Stimulated activated CD8-positive, alpha-beta memory T cell treated with anti-CD3 and anti-CD28 coated beads, Interleukin-4, amount 100 ng/mL, for 4 hours (primary cell): Measurements from ENCODE around the gene TRERF1.
"Not testable (repeated sequence)": the region's sequence is repeated elsewhere in the genome, so short reads cannot be mapped to it uniquely, and the experiment has no call there.

Source experiments
- DNase-seq, 2 donors: peaks; one replicate each; pipeline ENCODE4 v3.0.0-alpha.2; 2020; ENCODE audit warnings: low read depth in 2 of 2, low spot score in 1 of 2

TRERF1 gene, protein sequence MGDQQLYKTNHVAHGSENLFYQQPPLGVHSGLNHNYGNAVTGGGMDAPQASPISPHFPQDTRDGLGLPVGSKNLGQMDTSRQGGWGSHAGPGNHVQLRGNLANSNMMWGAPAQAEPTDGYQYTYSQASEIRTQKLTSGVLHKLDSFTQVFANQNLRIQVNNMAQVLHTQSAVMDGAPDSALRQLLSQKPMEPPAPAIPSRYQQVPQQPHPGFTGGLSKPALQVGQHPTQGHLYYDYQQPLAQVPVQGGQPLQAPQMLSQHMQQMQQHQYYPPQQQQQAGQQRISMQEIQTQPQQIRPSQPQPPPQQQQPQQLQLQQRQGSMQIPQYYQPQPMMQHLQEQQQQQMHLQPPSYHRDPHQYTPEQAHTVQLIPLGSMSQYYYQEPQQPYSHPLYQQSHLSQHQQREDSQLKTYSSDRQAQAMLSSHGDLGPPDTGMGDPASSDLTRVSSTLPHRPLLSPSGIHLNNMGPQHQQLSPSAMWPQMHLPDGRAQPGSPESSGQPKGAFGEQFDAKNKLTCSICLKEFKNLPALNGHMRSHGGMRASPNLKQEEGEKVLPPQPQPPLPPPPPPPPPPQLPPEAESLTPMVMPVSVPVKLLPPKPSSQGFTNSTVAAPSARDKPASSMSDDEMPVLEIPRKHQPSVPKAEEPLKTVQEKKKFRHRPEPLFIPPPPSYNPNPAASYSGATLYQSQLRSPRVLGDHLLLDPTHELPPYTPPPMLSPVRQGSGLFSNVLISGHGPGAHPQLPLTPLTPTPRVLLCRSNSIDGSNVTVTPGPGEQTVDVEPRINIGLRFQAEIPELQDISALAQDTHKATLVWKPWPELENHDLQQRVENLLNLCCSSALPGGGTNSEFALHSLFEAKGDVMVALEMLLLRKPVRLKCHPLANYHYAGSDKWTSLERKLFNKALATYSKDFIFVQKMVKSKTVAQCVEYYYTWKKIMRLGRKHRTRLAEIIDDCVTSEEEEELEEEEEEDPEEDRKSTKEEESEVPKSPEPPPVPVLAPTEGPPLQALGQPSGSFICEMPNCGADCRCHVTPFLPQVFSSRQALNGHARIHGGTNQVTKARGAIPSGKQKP (N-terminal part only)

DNA sequence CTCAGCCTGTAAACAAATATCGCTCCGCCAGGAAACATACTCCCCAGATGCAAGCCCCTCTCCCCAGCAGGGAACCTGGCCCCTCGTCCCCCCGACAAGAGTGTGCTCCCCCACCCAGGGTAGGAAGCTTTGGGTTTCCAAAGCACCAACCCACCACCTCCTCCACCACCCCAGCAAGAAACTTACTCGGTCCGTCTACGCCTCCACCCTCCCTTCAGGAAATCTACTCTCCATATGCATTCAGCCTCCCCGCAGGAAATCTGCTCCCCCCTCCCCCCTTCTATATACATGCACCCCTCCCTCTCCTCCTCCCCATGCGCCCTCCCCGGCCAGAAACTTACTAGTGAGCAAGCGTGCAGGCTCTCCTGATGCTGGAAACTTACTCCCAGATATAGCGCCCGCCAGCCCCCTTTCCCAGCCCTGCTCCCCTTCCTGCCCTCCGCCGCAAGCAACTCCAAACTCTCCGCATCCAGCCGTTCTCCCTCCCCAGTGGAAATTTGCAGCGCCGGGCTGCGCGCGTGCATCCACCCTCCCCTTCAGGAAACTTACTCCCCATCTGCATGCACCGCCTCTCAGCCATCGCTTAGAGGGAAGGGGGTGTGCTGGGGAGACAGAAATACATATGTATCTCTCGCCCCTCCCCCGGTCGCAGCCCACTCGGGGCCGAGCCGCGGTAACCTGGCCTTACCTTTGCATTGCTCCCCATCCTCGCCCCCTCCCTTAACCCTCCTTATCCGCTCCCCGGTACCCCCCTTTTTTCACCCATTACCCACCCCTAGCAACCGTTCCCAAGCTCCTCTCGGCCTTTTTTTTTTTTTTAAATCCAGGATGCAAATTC, at the start of gene TRERF1:
Gene TRERF1 (minus strand): TSS at position 594 of the 838 bp plus-strand sequence. CDS start 182,336 bp downstream, outside the sequence.
- DNase-seq = no peak

DNA sequence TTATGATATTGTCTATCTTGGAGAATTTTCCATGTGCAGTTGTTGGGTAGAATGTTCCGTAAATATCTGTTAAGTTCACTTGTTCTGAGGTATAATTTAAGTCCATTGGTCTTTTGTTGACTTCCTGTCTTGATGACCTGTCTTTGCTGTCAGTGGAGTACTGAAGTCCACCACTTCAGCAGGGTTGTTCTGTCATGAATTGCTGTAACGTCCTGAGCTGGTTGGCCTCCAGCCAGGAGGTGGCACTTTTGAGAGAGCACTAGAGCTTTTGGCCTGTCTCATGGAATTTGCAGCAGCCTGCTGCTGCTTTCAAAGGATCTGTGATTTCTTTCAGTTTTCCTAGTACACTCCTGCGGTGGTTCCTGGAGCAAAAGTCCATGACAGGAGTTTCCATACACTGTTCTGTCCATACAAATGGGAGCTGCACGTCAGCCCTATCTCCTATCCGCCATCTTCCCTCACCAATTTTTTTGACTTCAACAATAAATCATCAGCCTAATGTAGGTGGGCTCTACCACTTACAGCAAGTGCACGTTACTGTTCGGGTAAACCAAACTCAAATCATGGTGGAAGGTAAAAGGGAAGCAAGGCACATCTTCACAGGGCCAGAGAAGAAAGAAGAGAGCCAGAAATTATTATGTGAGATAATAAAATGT, 46.9 kb upstream of the TRERF1 start:
- DNase-seq = no peak

DNA sequence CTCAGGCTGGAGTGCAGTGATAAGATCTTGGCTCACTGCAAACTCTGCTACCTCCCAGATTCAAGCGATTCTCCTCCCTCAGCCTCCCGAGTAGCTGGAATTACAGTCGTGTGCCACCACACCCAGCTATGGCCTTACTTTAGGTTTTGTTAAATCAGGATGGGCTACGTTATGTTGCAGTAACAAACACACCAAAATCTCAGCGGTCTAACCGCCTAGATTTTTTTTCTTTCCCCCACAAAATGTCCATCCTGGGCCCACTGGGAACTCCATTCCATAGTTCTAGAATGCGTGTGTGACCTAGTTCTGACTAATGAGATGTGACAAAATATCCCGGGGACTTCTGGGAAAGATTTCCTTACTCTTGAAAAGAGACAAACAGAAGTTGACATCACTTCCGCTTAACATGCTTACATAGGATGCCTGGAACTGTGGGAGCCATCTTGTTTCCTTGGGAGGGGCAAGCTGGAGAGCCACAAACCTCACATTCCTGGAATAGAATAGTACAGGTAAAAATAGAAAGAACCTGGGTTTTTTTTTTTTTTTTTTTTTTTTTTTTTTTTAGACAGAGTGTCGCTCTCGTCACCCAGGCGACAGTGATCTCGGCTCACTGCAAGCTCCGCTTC, 42.3 kb upstream of the TRERF1 start:
- DNase-seq = no peak

DNA sequence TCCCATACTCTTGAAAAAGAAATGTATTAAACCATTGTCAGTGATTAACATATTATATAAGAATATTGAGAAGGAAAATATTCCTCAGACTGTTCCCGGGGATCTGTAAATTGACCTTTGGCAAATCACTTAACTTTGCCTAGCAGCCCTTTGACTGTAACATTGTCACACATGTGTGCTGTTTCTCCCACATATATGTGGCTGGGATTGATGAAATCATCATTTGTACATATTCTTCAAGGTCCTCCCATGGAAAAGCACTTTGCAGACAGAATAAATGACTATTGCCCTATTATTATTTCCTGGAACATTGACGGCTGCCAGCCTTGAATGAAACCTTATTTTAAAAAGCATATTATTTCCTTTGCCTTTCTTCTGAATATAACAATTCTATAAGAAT, 36.4 kb upstream of the TRERF1 start:
- DNase-seq = no peak

DNA sequence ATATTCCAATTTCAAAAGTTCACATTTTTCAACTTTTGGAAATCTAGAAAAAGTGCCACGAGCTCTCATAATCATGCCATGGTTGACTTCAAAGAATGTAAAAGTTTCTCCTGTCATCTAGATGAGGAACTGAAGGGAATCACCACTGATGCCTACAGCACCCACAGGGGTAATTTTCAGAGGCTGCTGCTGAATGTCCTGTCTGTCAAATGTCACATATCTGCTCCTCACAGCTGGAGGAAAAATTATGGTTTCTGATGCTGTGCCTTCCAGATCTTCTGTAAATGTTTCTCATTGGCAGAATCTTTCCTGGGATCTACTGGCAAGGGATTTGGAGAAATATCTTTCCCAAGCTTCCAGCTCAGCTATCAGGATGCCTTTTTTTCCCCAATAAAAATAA, 32.5 kb upstream of the TRERF1 start:
- no peak for DNase-seq

DNA sequence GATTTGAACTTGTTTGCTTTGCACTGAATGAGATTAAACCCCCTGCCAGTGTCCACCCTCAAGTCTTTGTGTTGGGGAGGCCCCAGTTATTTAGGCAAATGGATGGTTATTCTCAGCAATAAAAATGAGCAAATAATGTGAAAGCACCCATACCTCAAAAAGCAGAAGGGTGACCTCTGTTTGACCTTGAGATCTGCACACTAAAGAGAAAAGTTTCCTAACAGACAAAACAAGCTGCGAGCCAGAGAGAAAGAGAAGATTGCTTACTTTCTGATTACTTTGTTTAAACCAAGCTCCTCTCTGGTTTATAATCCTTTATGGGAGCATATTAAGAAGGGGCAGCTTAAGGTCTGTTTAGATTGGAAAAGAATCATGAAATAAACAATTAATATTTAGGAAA, 30.4 kb upstream of the TRERF1 start:
- no peak for DNase-seq

DNA sequence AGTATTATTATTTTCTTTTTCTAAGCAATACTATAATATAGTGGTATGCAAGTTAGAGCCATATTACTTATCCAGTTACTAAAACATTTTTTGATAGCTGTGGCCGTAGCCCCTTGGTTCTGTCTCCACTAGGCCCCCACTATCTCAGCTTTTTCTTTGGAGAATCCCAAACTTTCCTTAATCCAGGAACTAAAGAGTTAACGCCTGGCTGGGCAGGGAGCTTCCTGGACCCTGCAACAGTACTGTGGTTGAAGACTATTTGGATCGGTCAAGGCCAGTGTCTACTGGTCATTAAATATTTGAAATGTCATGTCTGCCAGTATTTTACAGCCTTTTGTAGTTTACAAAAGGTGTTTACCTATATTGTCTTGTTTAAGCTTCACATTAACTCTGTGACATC, 20.0 kb upstream of the TRERF1 start:
- no peak for DNase-seq

DNA sequence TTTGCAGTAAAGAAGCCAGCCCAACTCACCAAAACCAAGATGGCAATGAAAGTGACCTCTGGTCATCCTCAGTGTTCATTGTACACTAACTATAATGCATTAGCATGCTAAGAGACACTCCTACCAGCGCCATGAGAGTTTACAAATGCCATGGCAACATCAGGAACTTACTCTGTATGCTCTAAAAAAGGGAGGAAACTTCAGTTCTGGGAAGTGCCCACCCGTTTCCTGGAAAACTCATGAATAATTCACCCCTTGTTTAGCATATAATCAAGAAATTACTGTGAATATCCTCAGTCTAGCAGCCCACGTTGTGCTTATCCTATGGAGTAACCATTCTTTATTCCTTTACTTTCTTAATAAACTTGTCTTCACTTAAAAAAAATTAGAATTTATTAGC, 19.4 kb upstream of the TRERF1 start:
- no peak for DNase-seq

DNA sequence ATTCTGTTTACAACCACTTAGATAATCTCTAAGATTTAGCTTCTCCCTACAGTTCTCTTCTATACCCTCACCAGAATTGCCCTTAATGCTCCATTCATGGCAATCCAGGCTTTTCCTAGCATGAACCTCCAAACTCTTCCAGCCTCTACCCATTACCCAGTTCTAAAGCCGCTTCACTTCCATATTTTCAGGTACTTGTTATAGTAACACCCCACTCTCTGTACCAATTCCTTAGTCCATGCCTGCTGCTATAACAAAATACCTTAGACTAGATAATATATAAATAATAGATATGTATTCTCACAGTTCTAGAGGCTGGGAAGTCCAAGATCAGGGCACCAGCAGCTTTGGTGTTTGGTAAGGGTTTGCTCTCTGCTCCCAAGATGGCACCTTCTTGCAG, 16.5 kb upstream of the TRERF1 start:
- DNase-seq = no peak

DNA sequence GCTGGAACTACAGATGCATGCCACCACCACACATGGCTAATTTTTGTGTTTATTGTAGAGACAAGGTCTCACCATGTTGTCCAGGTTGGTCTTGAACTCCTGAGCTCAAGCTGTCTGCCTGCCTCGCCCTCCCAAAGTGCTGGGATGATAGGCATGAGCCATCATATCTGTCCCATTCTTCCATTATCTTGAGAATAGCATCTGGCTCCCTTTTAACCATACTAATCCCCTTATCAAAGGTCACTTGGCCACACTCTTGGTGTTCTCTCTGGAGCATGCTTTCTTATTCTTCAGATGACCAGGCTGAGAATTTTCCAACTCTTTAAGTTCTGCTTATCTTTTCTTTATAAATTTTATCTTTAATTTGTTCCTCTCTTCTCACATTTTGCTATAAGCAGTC, 15.9 kb upstream of the TRERF1 start:
- no peak for DNase-seq

DNA sequence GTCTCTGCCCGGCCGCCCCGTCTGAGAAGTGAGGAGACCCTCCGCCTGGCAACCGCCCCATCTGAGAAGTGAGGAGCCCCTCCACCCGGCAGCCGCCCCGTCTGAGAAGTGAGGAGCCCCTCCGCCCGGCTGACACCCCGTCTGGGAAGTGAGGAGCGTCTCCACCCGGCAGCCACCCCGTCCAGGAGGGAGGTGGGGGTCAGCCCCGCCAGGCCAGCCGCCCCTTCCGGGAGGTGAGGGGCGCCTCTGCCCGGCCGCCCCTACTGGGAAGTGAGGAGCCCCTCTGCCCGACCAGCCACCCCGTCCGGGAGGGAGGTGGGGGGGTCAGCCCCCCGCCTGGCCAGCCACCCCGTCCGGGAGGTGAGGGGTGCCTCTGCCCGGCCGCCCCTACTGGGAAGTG, 14.7 kb upstream of the TRERF1 start:
- not testable (repeated sequence) for DNase-seq

DNA sequence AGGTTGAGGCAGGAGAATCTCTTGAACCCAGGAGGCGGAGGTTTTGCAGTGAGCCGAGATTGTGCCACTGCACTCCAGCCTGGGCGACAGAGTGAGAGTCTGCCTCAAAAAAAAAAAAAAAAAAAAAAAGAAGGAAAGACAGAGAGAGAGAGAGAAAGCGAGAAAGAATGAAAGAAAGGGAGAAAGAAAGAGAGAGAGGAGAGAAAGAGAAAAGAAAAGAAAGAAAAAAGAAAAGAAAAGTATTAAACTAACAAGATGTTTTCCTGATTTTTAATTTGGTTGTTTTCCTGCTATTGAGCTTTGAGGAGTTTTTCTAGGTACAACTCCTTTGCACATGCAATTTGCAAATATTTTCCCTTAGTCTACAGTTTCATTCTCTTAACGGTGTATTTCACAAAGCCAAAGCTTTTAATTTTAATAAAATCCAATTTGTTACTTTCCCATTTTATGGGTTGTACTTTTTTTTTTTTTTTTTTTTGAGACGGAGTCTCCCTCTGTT, 10.8 kb upstream of the TRERF1 start:
- no peak for DNase-seq

DNA sequence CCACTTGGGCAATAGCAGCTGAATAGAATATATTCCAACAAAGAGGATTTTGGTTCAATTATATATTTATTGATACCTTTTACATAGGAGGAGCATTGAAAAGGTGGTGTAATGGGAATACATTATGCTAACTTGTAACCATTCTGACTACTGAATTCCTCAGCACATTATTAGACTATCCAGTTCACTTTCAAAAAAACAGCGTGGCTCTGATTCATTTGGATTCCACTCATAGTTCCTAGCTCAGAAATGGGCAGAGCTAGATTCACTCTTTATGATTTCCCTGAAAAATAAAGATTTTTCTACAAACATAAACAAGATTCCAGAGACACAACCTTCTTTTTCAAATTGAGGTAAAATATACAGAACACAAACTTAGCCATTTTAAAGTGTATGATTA, 9.2 kb upstream of the TRERF1 start:
- no peak for DNase-seq

DNA sequence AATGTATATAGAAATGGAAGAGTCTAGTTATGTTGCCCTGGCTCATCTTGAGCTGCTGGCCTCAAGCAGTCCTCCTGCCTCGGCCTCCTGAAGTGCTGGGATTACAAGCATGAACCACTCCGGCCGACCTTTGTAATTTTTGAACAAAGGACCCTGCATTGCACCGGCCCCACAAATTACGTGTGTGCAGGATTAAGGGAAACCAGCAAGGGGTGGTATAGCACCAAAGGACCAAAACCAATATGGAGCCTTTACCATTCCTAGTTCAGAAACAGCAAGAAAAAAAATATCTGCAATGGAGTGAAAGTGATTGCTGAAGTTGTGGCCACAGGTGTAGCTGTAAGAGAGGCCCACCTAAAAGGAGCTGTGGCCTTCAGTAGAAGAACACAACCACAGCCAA, 8.2 kb upstream of the TRERF1 start:
- DNase-seq = no peak

DNA sequence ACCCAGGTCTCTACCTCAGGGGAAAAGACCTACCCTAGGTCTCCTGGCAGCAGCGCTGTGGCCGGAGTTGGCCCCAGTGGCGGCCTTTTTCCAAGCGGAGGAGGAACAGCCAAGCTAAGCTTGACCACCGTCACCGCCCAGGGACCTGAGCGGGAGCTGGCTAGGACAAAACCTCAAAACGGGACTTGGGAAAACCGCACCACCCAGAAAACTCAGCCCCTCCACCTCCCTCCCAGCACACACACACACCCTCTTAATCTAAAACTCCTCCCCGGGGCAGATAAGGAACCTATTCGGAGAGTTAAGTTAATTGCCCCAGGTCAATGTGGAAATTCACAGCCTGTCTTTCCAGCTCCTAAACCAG, 2.7 kb upstream of the TRERF1 start:
- no peak for DNase-seq

DNA sequence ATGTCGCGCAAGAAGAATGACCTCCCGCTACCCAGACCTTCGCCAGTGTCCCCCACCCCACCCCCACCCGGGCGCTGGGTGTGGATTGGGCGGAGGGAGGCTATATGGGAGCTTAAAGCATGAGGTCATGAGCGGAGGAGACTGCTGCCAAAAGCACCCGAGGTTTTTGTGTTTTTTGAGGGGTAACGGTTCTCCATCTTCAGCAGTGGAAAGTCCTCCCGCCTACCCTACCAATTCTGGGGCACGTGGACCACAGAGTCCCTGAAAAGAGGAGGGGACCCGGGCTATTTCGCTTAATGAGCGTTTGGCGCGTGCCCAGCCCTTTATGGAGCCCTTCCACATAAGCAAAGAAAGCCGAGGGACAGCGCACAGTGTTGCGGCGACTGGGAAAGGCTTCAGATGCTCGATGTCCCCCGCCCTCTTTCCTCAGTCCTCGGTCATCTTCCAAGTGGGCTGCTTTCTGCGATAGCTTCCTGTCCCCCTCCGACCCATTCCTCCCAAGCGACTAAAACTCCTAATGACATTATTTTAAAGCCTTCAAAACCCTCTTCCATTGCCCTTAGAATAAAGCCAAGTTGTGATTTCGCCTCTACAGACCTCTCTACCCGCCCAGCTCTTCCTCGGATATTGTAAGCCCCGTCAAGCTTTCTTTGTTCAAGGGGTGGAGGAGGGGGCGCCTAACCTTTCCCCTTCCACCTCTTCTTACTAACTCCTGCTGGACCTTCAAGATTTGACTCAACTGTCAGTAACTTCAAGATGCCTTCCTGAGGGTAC, 2.1 kb upstream of the TRERF1 start:
- DNase-seq = no peak

DNA sequence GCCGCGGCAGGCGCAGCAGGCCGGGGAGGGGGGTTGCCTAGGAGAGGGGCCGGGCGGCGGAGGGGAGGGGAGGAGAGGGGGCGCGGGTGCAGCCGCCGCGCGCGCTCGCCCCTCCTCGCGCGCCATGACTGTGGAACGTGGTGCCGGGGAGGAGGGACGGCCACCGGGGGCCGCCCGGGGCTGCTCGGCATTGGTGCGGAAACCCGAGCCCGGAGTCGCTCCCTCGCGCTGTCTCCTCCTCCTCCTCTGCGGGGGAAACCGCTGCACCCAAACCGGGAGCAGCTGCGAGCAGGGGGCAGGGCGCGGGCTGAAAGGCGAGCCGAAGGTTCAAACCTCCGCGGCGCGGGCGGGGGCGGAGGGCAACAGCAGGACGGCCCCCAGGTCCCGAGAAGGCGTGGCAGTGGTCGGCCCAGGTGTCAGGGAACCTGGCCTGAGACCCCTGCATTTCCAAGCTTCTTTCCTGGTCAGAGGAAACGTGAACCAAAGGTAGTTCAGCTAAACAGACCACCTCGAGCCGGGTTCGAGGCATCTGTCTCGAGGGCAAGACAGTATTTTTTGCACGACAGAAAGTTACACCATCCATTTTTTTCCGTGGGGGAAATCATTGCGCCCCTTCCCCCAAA, 1.4 kb upstream of the TRERF1 start:
- peak in 1 of 2 donors; percentile 53 for DNase-seq

DNA sequence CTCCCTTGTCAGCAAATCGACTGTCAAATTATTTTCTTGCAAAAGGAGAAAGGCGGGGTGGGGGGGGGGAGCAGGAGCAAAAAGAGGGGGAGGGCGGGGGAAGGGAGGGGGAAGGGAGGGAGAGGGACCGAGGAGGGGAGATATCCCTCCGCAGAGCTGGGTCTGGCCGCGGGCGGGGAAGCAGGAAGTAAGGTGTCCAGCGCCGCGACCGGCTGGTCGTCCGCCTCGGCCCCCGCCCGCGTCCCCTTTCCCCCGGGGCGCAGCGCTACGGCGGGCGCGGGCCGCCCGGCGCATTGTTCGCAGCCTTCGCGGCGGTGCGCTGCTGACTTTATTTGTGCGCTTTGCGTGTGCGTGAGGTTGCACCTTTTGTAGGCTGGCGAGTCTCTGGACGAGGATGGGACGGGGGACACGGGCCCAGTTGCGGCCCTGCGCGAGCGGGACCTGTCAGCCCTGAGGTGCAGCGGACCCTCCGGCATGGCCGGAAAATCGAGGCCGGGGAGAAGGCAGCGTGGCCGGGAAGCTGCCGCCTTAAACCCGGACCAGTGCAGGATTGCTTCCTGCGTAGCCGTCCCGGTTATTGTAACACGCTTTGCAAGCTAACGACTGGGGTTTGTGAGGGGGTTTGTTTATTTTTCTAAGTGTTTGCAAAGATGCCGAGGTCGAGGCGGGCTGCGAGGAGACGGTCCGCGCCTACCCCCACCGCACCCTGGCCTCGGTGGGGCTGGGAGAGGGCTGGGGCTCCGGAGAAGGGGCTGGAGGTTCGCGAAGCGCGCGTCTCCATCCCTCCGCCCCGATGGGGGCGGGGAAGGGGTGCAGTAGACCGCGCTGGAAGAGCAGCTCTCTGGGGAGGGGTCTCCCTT, 675 bp upstream of the TRERF1 start:
- DNase-seq = no peak
